HepG2 (cell line): ENCODE results near the gene TMEM132D.

Source experiments
- XRCC5 ChIP-seq: fragments of 200-400 bp; formaldehyde crosslinking; optimal IDR thresholded peaks from 2 replicates; pipeline ENCODE3; 2017; ENCODE audit warnings: mild to moderate bottlenecking, low read length
- ZNF121 ChIP-seq: sonication (generic); formaldehyde crosslinking; IDR thresholded peaks from 2 replicates; pipeline ENCODE4 v1.5.0; 2020; ENCODE audit warnings: mild to moderate bottlenecking, missing genetic modification reagents
- TF ChIP-seq, protein P1 (sequence below): sonication (generic); formaldehyde crosslinking; IDR thresholded peaks from 2 replicates; pipeline ENCODE4 v1.5.0; 2020; ENCODE audit warnings: mild to moderate bottlenecking, missing genetic modification reagents, moderate library complexity
- TF ChIP-seq, protein P2 (sequence below): sonication (generic); formaldehyde crosslinking; IDR thresholded peaks from 2 replicates; pipeline ENCODE4 v1.5.1; 2020; ENCODE audit warnings: mild to moderate bottlenecking, missing genetic modification reagents, moderate library complexity

DNA sequence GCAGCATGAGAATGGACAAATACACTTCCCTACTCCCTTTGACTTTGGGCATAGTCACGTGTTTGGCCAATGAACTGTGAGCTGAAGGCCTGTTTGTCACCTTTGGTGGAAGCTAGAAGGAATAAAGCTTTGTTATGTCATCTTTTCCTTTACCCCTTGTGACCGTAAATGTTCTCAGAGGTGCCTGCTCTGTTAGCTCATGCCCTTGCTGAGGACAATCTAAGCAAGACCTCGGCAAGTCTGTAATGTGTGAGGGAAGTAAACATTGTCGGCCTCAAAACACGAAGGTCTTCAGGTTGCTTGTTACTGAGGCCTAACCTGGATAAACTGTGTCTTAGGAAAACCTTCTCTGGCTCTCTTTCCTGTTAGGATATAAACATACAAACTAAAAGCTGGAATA is 354.2 kb downstream of the TMEM132D start:
- TF ChIP-seq, protein P1, sequence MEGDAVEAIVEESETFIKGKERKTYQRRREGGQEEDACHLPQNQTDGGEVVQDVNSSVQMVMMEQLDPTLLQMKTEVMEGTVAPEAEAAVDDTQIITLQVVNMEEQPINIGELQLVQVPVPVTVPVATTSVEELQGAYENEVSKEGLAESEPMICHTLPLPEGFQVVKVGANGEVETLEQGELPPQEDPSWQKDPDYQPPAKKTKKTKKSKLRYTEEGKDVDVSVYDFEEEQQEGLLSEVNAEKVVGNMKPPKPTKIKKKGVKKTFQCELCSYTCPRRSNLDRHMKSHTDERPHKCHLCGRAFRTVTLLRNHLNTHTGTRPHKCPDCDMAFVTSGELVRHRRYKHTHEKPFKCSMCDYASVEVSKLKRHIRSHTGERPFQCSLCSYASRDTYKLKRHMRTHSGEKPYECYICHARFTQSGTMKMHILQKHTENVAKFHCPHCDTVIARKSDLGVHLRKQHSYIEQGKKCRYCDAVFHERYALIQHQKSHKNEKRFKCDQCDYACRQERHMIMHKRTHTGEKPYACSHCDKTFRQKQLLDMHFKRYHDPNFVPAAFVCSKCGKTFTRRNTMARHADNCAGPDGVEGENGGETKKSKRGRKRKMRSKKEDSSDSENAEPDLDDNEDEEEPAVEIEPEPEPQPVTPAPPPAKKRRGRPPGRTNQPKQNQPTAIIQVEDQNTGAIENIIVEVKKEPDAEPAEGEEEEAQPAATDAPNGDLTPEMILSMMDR = no peak
- TF ChIP-seq XRCC5 (no peak), ZNF121 (CRISPR knock-in tag) (no peak)
- TF ChIP-seq, protein P2, sequence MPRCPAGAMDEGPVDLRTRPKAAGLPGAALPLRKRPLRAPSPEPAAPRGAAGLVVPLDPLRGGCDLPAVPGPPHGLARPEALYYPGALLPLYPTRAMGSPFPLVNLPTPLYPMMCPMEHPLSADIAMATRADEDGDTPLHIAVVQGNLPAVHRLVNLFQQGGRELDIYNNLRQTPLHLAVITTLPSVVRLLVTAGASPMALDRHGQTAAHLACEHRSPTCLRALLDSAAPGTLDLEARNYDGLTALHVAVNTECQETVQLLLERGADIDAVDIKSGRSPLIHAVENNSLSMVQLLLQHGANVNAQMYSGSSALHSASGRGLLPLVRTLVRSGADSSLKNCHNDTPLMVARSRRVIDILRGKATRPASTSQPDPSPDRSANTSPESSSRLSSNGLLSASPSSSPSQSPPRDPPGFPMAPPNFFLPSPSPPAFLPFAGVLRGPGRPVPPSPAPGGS (CRISPR knock-in tag) = no peak
